KMS-11 (cell line): Measurements from ENCODE around the gene ALPK1.

Experiments used
- H2AFZ ChIP-seq: fragments of 200-600 bp; sonication (generic); 2 replicates; pipeline ENCODE4 v1.6.1; 2016; ENCODE audit warnings: antibody characterized with exemption, mixed run types, low read depth
- H3K27ac ChIP-seq: fragments of 200-600 bp; sonication (generic); 2 replicates; pipeline ENCODE4 v1.6.1; 2016; ENCODE audit warnings: mild to moderate bottlenecking, mixed run types
- H3K27me3 ChIP-seq: fragments of 200-600 bp; sonication (generic); 2 replicates; pipeline ENCODE4 v1.6.1; 2017; ENCODE audit warnings: mild to moderate bottlenecking, low read depth, mixed run types, moderate library complexity; ENCODE audit not compliant: insufficient read depth
- H3K36me3 ChIP-seq: fragments of 200-600 bp; sonication (generic); 2 replicates; pipeline ENCODE4 v1.6.1; 2017; ENCODE audit warnings: mild to moderate bottlenecking, mixed run types; ENCODE audit not compliant: insufficient read depth
- H3K4me1 ChIP-seq: fragments of 200-600 bp; sonication (generic); 2 replicates; pipeline ENCODE4 v1.6.1; 2016; ENCODE audit warnings: mild to moderate bottlenecking, low read depth, mixed run types; ENCODE audit not compliant: poor library complexity, severe bottlenecking
- H3K4me2 ChIP-seq: fragments of 200-600 bp; sonication (generic); 2 replicates; pipeline ENCODE4 v1.7.0; 2016; ENCODE audit warnings: mild to moderate bottlenecking, mixed run types
- H3K4me3 ChIP-seq: fragments of 200-600 bp; sonication (generic); IDR thresholded peaks from 2 replicates; pipeline ENCODE4 v1.6.1; 2017; ENCODE audit warnings: low read depth, low read length, mixed read lengths; ENCODE audit not compliant: insufficient read depth
- H3K79me2 ChIP-seq: fragments of 200-600 bp; sonication (generic); 2 replicates; pipeline ENCODE4 v1.6.1; 2016; ENCODE audit warnings: low read depth, mixed run types; ENCODE audit not compliant: insufficient read depth
- H3K9ac ChIP-seq: fragments of 200-600 bp; sonication (generic); 2 replicates; pipeline ENCODE4 v1.6.1; 2016; ENCODE audit warnings: mild to moderate bottlenecking, mixed run types
- H4K20me1 ChIP-seq: fragments of 200-600 bp; sonication (generic); 2 replicates; pipeline ENCODE4 v1.6.1; 2016; ENCODE audit warnings: mild to moderate bottlenecking, mixed run types; ENCODE audit not compliant: insufficient read depth
- TF ChIP-seq, protein P1 (sequence below): fragments of 200-600 bp; sonication (generic); conservative IDR thresholded peaks from 2 replicates; pipeline ENCODE4 v1.6.1; 2017; ENCODE audit warnings: low read depth, mild to moderate bottlenecking, antibody characterized with exemption, low read length, moderate library complexity, mixed read lengths

ALPK1 gene

DNA sequence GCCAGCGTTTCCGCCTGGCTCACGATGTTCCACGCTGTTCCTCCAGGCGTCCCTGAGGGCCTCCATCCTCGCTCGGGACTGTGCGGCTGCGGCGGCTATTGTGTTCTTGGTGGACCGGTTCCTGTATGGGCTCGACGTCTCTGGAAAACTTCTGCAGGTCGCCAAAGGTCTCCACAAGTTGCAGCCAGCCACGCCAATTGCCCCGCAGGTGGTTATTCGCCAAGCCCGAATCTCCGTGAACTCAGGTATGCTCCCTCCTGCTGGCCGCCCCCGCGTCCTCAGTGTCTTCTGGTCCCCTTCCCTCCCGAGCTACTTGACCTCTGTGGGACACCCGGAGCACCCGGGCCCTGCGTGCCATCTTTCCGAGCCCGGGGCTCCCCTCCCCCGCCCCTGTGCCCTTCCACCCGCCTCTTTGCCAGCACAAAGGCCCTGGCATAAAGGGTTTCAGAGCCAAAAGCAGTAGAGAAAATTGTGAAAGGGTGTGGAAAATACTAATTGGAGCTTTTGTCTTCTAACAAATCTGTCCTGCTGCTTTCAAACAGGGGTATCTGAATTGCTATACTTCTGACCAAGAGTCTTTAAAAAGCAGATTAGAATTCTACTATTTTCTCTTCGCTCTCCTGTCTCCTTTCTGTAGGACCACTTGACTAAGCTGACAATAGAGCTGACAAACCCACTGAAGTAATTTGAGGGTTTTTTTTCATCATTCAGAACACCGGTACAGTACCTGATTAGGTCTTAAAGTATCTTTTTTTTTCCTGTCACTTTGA lies 114.8 kb downstream of the ALPK1 start:
- H3K79me2 ChIP-seq: no peaks in the 10 kb centered on the region
- TF ChIP-seq, protein P1, sequence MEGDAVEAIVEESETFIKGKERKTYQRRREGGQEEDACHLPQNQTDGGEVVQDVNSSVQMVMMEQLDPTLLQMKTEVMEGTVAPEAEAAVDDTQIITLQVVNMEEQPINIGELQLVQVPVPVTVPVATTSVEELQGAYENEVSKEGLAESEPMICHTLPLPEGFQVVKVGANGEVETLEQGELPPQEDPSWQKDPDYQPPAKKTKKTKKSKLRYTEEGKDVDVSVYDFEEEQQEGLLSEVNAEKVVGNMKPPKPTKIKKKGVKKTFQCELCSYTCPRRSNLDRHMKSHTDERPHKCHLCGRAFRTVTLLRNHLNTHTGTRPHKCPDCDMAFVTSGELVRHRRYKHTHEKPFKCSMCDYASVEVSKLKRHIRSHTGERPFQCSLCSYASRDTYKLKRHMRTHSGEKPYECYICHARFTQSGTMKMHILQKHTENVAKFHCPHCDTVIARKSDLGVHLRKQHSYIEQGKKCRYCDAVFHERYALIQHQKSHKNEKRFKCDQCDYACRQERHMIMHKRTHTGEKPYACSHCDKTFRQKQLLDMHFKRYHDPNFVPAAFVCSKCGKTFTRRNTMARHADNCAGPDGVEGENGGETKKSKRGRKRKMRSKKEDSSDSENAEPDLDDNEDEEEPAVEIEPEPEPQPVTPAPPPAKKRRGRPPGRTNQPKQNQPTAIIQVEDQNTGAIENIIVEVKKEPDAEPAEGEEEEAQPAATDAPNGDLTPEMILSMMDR: no peak
- H3K4me1 ChIP-seq: no peaks in the 10 kb centered on the region
- H3K27me3 ChIP-seq: no peaks in the 10 kb centered on the region
- no peaks in the 10 kb centered on the region for H4K20me1 ChIP-seq
- H3K36me3 ChIP-seq: no peaks in the 10 kb centered on the region
- no peak overlapping the region for H2AFZ ChIP-seq
- H3K4me2 ChIP-seq: no peak overlapping the region
- no peak overlapping the region for H3K27ac ChIP-seq
- H3K9ac ChIP-seq: no peak overlapping the region
- H3K4me3 ChIP-seq: no peak overlapping the region

DNA sequence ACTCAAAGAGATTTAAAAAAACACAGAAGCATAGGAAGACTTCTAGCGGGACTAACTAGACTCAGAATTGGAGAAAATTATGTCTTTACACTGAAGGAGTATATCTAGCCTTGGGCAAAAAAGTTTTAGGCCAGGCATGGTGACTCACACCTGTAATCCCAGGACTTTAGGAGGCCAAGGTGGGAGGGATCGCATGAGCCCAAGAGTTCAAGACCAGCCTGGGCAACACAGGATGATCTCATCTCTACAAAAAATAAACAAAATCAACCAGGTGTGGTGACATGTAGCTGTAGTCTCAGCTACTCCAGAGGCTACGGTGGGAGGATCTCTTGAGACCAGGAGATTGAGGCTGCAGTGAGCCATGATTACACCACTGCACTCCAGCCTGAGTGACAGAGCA lies 119.3 kb downstream of the ALPK1 start:
- Histone ChIP-seq H3K9ac (no peak overlapping the region), H3K4me1 (no peaks in the 10 kb centered on the region), H3K36me3 (no peaks in the 10 kb centered on the region), H4K20me1 (no peaks in the 10 kb centered on the region), H3K27me3 (no peaks in the 10 kb centered on the region), H2AFZ (no peak overlapping the region), H3K4me3 (no peak overlapping the region), H3K79me2 (no peaks in the 10 kb centered on the region), H3K4me2 (no peak overlapping the region), H3K27ac (no peak overlapping the region)
- TF ChIP-seq, protein P1: no peak

DNA sequence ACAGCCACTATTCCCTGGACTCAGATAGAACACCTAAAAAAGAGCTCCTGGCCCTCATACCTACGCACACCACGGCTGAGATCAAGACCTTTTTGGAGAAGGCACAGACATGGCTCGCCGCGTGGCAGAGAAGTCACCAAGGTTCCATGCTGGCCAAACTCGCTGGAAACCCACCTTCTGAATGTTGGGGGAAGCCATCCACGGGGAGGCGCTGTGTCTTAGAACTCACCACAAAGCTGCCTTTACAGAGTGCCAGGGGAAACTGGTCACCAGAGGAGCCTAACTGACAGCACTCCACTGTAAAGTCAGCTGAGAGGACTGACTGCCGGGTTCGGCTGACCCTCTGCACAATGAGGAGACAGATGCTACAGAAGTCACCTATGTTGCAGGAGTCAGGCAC lies 120.9 kb downstream of the ALPK1 start:
- no peak overlapping the region for H3K27ac ChIP-seq
- H3K4me2 ChIP-seq: no peak overlapping the region
- H3K4me3 ChIP-seq: no peak overlapping the region
- H3K4me1 ChIP-seq: no peaks in the 10 kb centered on the region
- H3K79me2 ChIP-seq: no peaks in the 10 kb centered on the region
- H4K20me1 ChIP-seq: no peaks in the 10 kb centered on the region
- H3K9ac ChIP-seq: no peak overlapping the region
- H2AFZ ChIP-seq: no peak overlapping the region
- TF ChIP-seq, protein P1: no peak
- no peaks in the 10 kb centered on the region for H3K36me3 ChIP-seq
- no peaks in the 10 kb centered on the region for H3K27me3 ChIP-seq

DNA sequence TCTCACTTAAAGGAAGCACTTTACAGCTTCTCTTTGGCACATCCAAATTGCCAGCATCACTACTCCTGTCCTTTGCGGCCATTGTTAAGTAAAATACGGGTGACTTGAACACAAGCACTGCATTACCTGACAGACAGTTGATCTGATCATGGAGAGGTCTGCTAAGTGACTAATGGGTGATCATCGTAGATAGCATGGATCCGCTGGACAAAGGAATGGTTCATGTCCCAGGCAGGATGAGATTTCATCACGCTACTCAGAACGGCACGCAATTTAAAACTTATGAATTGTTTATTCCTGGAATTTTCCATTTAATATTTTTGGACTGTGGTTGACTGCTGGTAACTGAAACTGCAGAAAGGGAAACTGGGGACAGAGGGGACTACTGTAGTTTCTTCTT lies 124.7 kb downstream of the ALPK1 start:
- TF ChIP-seq, protein P1: no peak
- H3K9ac ChIP-seq: no peak overlapping the region
- H3K79me2 ChIP-seq: no peaks in the 10 kb centered on the region
- H3K4me3 ChIP-seq: no peak overlapping the region
- no peaks in the 10 kb centered on the region for H3K36me3 ChIP-seq
- no peak overlapping the region for H3K4me2 ChIP-seq
- H3K27me3 ChIP-seq: no peaks in the 10 kb centered on the region
- H3K27ac ChIP-seq: no peak overlapping the region
- no peak overlapping the region for H2AFZ ChIP-seq
- no peaks in the 10 kb centered on the region for H4K20me1 ChIP-seq
- no peaks in the 10 kb centered on the region for H3K4me1 ChIP-seq
